IPS-15b (cell line): Measurements from ENCODE around the gene IL11.

Experiments
- H3K27me3 ChIP-seq: one replicate; pipeline ENCODE4 v1.6.1; 2013; ENCODE audit warnings: low read length; ENCODE audit not compliant: control insufficient read depth, insufficient read depth
- H3K36me3 ChIP-seq: one replicate; pipeline ENCODE4 v1.6.1; 2013; ENCODE audit warnings: low read length; ENCODE audit not compliant: control insufficient read depth, insufficient read depth
- H3K4me1 ChIP-seq: one replicate; pipeline ENCODE4 v1.6.1; 2013; ENCODE audit warnings: mild to moderate bottlenecking, low read length; ENCODE audit not compliant: control insufficient read depth, insufficient read depth
- H3K4me3 ChIP-seq: one replicate; pipeline ENCODE4 v1.5.1; 2013; ENCODE audit warnings: low read depth, low read length
- H3K9ac ChIP-seq: one replicate; pipeline ENCODE4 v1.6.1; 2013; ENCODE audit warnings: low read depth, mild to moderate bottlenecking, low read length
- H3K9me3 ChIP-seq: one replicate; pipeline ENCODE4 v1.6.1; 2013; ENCODE audit warnings: mild to moderate bottlenecking, low read length; ENCODE audit not compliant: control insufficient read depth, insufficient read depth

Gene IL11

DNA sequence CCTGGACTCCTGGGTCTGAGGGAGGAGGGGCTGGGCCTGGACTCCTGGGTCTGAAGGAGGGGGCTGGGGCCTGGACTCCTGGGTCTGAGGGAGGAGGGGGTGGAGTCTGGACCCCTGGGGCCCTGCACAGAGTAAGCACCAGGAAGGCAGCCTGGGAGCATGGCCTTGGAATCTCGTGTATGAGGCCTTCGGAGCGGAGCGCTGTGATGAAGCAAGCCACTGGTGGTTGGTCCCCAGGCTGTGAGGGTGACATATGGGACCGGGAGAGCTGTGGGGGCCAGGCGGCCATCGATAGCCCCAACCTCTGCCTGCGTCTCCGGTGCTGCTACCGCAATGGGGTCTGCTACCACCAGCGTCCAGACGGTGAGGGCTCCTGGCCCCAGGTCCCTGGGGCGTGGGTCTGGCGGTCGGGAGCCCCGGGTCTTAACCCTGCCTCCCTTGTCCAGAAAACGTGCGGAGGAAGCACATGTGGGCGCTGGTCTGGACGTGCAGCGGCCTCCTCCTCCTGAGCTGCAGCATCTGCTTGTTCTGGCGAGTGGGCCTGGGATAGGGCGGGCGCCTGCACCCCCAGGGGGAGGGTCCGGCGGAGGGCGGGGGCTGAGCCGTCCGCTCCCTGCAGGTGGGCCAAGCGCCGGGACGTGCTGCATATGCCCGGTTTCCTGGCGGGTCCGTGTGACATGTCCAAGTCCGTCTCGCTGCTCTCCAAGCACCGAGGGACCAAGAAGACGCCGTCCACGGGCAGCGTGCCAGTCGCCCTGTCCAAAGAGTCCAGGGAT lies 7.3 kb upstream of the IL11 start:
- Histone ChIP-seq H3K9ac (peak overlapping the region; percentile 56), H3K36me3 (no peaks in the 10 kb centered on the region), H3K9me3 (no peaks in the 10 kb centered on the region), H3K4me3 (peak overlapping the region; percentile 79), H3K27me3 (peaks cover 14% of the 10 kb centered on the region), H3K4me1 (peaks cover 21% of the 10 kb centered on the region)

- H3K9ac ChIP-seq, result peak within 1 kb of the TSS; percentile 56
- H3K4me1 ChIP-seq, result peaks cover 21% of the 10 kb centered on the region
- peaks cover 15% of the 10 kb centered on the region for H3K27me3 ChIP-seq
- H3K9me3 ChIP-seq, result no peaks in the 10 kb centered on the region
- H3K36me3 ChIP-seq, result no peaks in the 10 kb centered on the region
- peak within 1 kb of the TSS; percentile 79 for H3K4me3 ChIP-seq
Measured at GRCh38 chr19:55376241-55376933, 6.1 kb upstream of the IL11 start, which contains the start of gene TMEM190. TMEM190 (plus strand) TSS chr19:55376826; CDS start chr19:55376854, 28 bp downstream.

GRCh38 chr19:55373993-55374757 lies 3.9 kb upstream of the IL11 start:
- Histone ChIP-seq H3K27me3 (peaks cover 21% of the 10 kb centered on the region), H3K9ac (no peak overlapping the region), H3K4me1 (peaks cover 22% of the 10 kb centered on the region), H3K9me3 (no peaks in the 10 kb centered on the region), H3K36me3 (no peaks in the 10 kb centered on the region), H3K4me3 (peak overlapping the region; percentile 5)

GRCh38 chr19:55373306-55373992 lies 3.2 kb upstream of the IL11 start:
- peaks cover 19% of the 10 kb centered on the region for H3K4me1 ChIP-seq
- no peaks in the 10 kb centered on the region for H3K36me3 ChIP-seq
- no peaks in the 10 kb centered on the region for H3K9me3 ChIP-seq
- H3K27me3 ChIP-seq, result peaks cover 18% of the 10 kb centered on the region
- peak overlapping the region; percentile 5 for H3K4me3 ChIP-seq
- no peak overlapping the region for H3K9ac ChIP-seq

- no peak overlapping the region for H3K4me3 ChIP-seq
- no peaks in the 10 kb centered on the region for H3K36me3 ChIP-seq
- H3K27me3 ChIP-seq, result peaks cover 16% of the 10 kb centered on the region
- peaks cover 19% of the 10 kb centered on the region for H3K4me1 ChIP-seq
- H3K9me3 ChIP-seq, result no peaks in the 10 kb centered on the region
- H3K9ac ChIP-seq, result no peak overlapping the region
Measured at GRCh38 chr19:55372316-55373081, 2.2 kb upstream of the IL11 start.

GRCh38 chr19:55369653-55370304 lies 484 bp downstream of the IL11 start:
- Histone ChIP-seq H3K27me3 (peaks cover 16% of the 10 kb centered on the region), H3K9ac (no peak overlapping the region), H3K9me3 (no peaks in the 10 kb centered on the region), H3K36me3 (no peaks in the 10 kb centered on the region), H3K4me3 (peak overlapping the region; percentile 61), H3K4me1 (peaks cover 5% of the 10 kb centered on the region)

DNA sequence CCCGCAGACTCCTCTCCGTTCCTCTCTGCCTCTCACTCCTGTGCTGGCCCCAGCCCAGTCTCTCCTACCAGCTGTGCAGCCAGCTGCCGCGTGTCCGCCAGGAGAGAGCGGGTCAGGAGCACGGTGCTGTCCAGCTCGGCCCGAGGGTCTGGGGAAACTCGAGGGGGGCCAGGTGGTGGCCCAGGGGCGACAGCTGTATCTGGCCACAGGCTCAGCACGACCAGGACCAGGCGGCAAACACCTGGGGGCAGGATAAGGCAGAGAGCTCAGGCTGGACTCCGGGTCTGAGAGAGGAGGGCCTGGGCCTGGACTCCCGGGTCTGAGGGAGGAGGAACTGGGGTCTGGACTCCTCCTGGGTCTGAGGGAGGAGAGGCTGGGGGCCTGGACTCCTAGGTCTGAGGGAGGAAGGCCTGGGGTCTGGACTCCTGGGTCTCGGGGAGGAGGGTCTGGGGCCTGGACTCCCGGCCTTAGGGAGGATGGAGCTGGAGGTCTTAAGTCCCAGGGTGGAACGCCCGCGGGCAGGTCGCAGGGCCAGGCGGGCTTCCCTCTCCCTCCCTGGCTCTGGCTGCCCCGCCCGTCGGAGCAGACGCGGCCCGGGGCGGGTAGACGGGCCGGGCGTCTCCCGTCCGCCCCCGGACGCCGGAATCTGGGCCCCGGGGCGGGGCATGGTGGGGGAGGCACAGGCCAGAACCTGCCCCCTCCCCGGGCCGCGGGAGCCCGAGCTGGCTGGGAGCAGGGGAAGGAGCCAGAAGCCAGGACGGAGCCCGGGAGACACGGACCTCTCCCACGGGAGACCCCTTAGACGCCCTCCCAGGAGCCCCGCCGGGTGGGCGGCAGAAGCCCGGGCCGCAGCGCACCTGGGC lies 1.3 kb downstream of the IL11 start:
- H3K27me3 ChIP-seq, result peaks cover 16% of the 10 kb centered on the region

DNA sequence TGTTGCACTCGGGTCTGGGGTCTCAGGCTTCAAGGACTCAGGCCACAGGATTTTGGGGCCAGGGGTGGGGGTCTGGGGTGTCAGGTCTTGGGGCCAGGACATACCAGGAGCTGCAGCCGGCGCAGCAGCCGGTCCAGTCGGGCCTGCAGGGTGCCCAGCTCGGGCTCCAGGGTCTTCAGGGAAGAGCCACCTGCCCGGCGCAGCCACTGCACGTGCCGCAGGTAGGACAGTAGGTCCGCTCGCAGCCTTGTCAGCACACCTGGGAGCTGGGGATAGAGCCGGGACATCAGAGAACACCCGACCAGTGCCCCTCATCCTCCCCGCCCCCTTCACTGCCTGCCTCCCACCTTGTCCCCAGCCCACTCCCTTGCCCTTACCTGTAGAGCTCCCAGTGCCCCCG lies 2.2 kb downstream of the IL11 start:
- no peak overlapping the region for H3K4me3 ChIP-seq
- peaks cover 3% of the 10 kb centered on the region for H3K4me1 ChIP-seq
- peaks cover 16% of the 10 kb centered on the region for H3K27me3 ChIP-seq
- no peaks in the 10 kb centered on the region for H3K9me3 ChIP-seq
- no peaks in the 10 kb centered on the region for H3K36me3 ChIP-seq
- no peak overlapping the region for H3K9ac ChIP-seq

More for the DNA sequence above, 1.3 kb downstream of the IL11 start:
- no peaks in the 10 kb centered on the region for H3K9me3 ChIP-seq
- no peaks in the 10 kb centered on the region for H3K36me3 ChIP-seq
- no peak overlapping the region for H3K9ac ChIP-seq
- peaks cover 5% of the 10 kb centered on the region for H3K4me1 ChIP-seq
- peak overlapping the region; percentile 39 for H3K4me3 ChIP-seq

GRCh38 chr19:55366790-55367189 lies 3.5 kb downstream of the IL11 start:
- Histone ChIP-seq H3K4me1 (peaks cover 3% of the 10 kb centered on the region), H3K27me3 (peaks cover 11% of the 10 kb centered on the region), H3K9ac (no peak overlapping the region), H3K9me3 (no peaks in the 10 kb centered on the region), H3K36me3 (no peaks in the 10 kb centered on the region), H3K4me3 (no peak overlapping the region)

DNA sequence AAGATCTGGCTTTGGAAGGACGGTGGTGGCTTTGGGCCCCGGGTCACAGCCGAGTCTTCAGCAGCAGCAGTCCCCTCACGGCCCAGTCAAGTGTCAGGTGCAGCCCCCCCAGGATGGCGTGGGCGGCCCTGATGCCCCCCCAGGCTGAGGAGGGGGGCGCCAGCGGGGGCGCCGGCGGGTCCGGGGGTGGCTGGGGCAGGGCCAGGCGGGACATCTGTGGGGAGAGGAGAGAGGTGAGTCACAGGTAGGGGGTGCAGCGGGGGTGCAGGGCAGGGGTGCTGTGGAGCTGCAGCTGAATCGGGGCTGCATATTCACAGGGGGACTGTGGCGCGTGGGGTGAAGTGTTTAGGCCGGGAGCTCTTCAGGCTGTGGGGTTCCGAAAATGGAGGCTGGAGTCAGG lies 4.3 kb downstream of the IL11 start:
- Histone ChIP-seq H3K36me3 (no peaks in the 10 kb centered on the region), H3K9me3 (no peaks in the 10 kb centered on the region), H3K4me3 (no peak overlapping the region), H3K27me3 (peaks cover 4% of the 10 kb centered on the region), H3K9ac (no peak overlapping the region), H3K4me1 (peaks cover 3% of the 10 kb centered on the region)
